OCI-LY3 (cell line): Measurements from ENCODE around the gene GRIN2D.

Experiments used
- H2AFZ ChIP-seq: fragments of 200-600, 300-600 bp; shearing (Covaris generic); 2 replicates; pipeline ENCODE4 v1.6.0; 2014; ENCODE audit warnings: antibody characterized with exemption, low read depth, low read length
- H3K27ac ChIP-seq: fragments of 200-600, 300-600 bp; sonication (generic); 2 replicates; pipeline ENCODE4 v1.5.1; 2014; ENCODE audit warnings: mild to moderate bottlenecking, low read length, moderate library complexity, mixed read lengths
- H3K27me3 ChIP-seq: fragments of 200-600, 300-600 bp; sonication (generic); 2 replicates; pipeline ENCODE4 v1.6.1; 2014; ENCODE audit warnings: low read depth, low read length, mixed read lengths
- H3K36me3 ChIP-seq: fragments of 200-600, 300-600 bp; sonication (generic); replicated peaks from 2 replicates; pipeline ENCODE3; 2014; ENCODE audit warnings: low read depth, low read length, mixed read lengths
- H3K4me1 ChIP-seq: fragments of 300-600, 200-600 bp; sonication (generic); 2 replicates; pipeline ENCODE4 v1.6.1; 2014; ENCODE audit warnings: low read length, mixed read lengths
- H3K4me2 ChIP-seq: fragments of 200-600, 300-600 bp; sonication (generic); 2 replicates; pipeline ENCODE4 v1.6.1; 2014; ENCODE audit warnings: low read length, mixed read lengths
- H3K4me3 ChIP-seq: fragments of 300-600, 200-600 bp; sonication (generic); 2 replicates; pipeline ENCODE4 v1.5.1; 2014; ENCODE audit warnings: antibody characterized with exemption, mild to moderate bottlenecking, low read length, moderate library complexity
- H3K79me2 ChIP-seq: fragments of 300-600, 200-600 bp; shearing (Covaris generic); 2 replicates; pipeline ENCODE4 v1.6.1; 2014; ENCODE audit warnings: mild to moderate bottlenecking, low read length, mixed read lengths
- H3K9ac ChIP-seq: fragments of 300-600, 200-600 bp; shearing (Covaris generic); 2 replicates; pipeline ENCODE4 v1.6.0; 2014; ENCODE audit warnings: mild to moderate bottlenecking, low read length, moderate library complexity
- H3K9me3 ChIP-seq: fragments of 200-600, 300-600 bp; shearing (Covaris generic); 2 replicates; pipeline ENCODE4 v1.6.1; 2014; ENCODE audit warnings: low read length, mixed read lengths; ENCODE audit not compliant: insufficient read depth
- H4K20me1 ChIP-seq: fragments of 200-600, 300-600 bp; sonication (generic); 2 replicates; pipeline ENCODE4 v1.6.1; 2016; ENCODE audit warnings: low read length, mixed read lengths; ENCODE audit not compliant: insufficient read depth
- EZH2phosphoT487 ChIP-seq: fragments of 200-600 bp; shearing (Covaris generic); IDR thresholded peaks from 2 replicates; pipeline ENCODE4 v1.6.1; 2018; ENCODE audit warnings: antibody characterized with exemption, mixed run types, low read depth
- TF ChIP-seq, protein P1 (sequence below): fragments of 200-600, 300-600 bp; sonication (generic); IDR thresholded peaks from 2 replicates; pipeline ENCODE4 v1.5.1; 2014; ENCODE audit warnings: antibody characterized with exemption, low read length, low read depth

The GRIN2D gene

GRCh38 chr19:48393559-48394330 lies at the start of gene GRIN2D:
GRIN2D (plus strand) TSS chr19:48393668; CDS start chr19:48398393, 4,725 bp downstream.
- H3K36me3 ChIP-seq = peaks cover 5% of the 10 kb centered on the region
- H4K20me1 ChIP-seq = no peaks in the 10 kb centered on the region
- peaks cover 44% of the 10 kb centered on the region for H3K27me3 ChIP-seq
- no peak for TF ChIP-seq EZH2phosphoT487
- TF ChIP-seq, protein P1, sequence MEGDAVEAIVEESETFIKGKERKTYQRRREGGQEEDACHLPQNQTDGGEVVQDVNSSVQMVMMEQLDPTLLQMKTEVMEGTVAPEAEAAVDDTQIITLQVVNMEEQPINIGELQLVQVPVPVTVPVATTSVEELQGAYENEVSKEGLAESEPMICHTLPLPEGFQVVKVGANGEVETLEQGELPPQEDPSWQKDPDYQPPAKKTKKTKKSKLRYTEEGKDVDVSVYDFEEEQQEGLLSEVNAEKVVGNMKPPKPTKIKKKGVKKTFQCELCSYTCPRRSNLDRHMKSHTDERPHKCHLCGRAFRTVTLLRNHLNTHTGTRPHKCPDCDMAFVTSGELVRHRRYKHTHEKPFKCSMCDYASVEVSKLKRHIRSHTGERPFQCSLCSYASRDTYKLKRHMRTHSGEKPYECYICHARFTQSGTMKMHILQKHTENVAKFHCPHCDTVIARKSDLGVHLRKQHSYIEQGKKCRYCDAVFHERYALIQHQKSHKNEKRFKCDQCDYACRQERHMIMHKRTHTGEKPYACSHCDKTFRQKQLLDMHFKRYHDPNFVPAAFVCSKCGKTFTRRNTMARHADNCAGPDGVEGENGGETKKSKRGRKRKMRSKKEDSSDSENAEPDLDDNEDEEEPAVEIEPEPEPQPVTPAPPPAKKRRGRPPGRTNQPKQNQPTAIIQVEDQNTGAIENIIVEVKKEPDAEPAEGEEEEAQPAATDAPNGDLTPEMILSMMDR = peak; percentile 34; the same call in 1 of the 2 replicates
- H2AFZ ChIP-seq = peak within 1 kb of the TSS; percentile 43; the same call in 1 of the 2 replicates
- H3K27ac ChIP-seq = no peak within 1 kb of the TSS
- peak within 1 kb of the TSS; percentile 100 for H3K4me2 ChIP-seq
- H3K9me3 ChIP-seq = no peaks in the 10 kb centered on the region
- H3K4me1 ChIP-seq = peaks cover 31% of the 10 kb centered on the region
- H3K79me2 ChIP-seq = peaks cover 20% of the 10 kb centered on the region
- H3K4me3 ChIP-seq = peak within 1 kb of the TSS; percentile 88
- peak within 1 kb of the TSS; percentile 69 for H3K9ac ChIP-seq

DNA sequence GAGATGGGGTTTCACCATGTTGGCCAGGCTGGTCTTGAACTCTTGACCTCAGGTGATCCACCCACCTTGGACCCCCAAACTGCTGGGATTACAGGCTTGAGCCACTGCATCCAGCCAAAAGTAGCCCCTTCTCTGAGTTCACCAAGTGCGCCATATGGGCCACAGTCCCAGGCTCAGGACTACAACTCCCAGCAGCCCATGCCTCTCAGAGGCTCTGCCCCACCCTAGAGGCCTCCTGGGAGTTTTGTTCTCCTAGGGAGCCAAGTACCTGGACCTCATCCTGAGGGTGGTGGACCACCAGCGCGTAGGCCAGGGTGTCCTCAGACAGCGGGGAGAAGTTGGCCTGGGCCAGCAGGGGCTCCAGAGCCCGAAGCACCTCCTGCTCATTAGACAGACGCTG lies 48.6 kb upstream of the GRIN2D start:
- H2AFZ ChIP-seq = no peak overlapping the region

GRCh38 chr19:48346191-48346590 lies 47.3 kb upstream of the GRIN2D start:
- no peak overlapping the region for H3K4me3 ChIP-seq
- no peak overlapping the region for H3K27ac ChIP-seq
- no peaks in the 10 kb centered on the region for H4K20me1 ChIP-seq
- TF ChIP-seq, protein P1 = no peak
- H2AFZ ChIP-seq = no peak overlapping the region
- no peaks in the 10 kb centered on the region for H3K4me1 ChIP-seq
- no peak overlapping the region for H3K9ac ChIP-seq
- H3K9me3 ChIP-seq = no peaks in the 10 kb centered on the region
- no peak overlapping the region for H3K4me2 ChIP-seq
- no peaks in the 10 kb centered on the region for H3K27me3 ChIP-seq
- no peaks in the 10 kb centered on the region for H3K36me3 ChIP-seq
- H3K79me2 ChIP-seq = no peaks in the 10 kb centered on the region

More for the DNA sequence above, 48.6 kb upstream of the GRIN2D start:
- Histone ChIP-seq H3K27ac (no peak overlapping the region), H3K27me3 (no peaks in the 10 kb centered on the region), H3K9ac (no peak overlapping the region), H3K4me3 (no peak overlapping the region), H4K20me1 (no peaks in the 10 kb centered on the region), H3K9me3 (no peaks in the 10 kb centered on the region), H3K36me3 (no peaks in the 10 kb centered on the region), H3K4me1 (no peaks in the 10 kb centered on the region), H3K4me2 (no peak overlapping the region), H3K79me2 (no peaks in the 10 kb centered on the region)
- no peak for TF ChIP-seq EZH2phosphoT487
- TF ChIP-seq, protein P1 = no peak

DNA sequence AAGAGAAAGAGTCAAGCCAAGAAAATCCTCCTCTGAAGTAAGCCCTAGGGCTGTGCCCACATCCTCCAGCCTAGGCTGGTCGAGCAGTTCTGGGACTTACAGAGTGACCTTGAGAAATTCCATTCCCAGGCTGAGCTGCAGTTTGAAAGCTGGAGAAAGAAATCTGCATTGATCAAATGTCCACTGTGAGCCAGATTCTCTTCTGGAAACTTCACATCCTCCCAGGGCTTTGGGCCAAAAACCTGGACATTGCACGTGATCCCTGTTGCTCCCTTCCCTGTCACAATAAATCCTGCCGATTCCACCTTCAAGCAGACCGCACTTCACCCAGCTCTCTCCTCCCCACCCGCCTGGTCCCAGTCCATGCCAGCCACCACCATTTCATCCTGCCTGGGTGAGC lies 45.4 kb upstream of the GRIN2D start:
- H3K36me3 ChIP-seq = no peaks in the 10 kb centered on the region
- H3K4me1 ChIP-seq = no peaks in the 10 kb centered on the region
- no peak overlapping the region for H2AFZ ChIP-seq
- TF ChIP-seq, protein P1 = no peak
- no peak for TF ChIP-seq EZH2phosphoT487
- no peaks in the 10 kb centered on the region for H3K79me2 ChIP-seq
- H3K9ac ChIP-seq = no peak overlapping the region
- no peaks in the 10 kb centered on the region for H4K20me1 ChIP-seq
- H3K9me3 ChIP-seq = no peaks in the 10 kb centered on the region
- H3K27me3 ChIP-seq = no peaks in the 10 kb centered on the region
- H3K4me2 ChIP-seq = no peak overlapping the region
- no peak overlapping the region for H3K4me3 ChIP-seq
- no peak overlapping the region for H3K27ac ChIP-seq
